Measurements from ENCODE around the gene TOR2A.
"Not testable (repeated sequence)": the region's sequence is repeated elsewhere in the genome, so short reads cannot be mapped to it uniquely, and the experiment has no call there.

Gene TOR2A

GRCh38 chr9:127768698-127769097 lies 33.6 kb upstream of the TOR2A start:
- DNase-seq (ENCODE audit: low read depth): no peak

- no peak for DNase-seq (ENCODE audit: low read depth)
Measured at GRCh38 chr9:127767909-127768331, 32.8 kb upstream of the TOR2A start.

- DNase-seq (ENCODE audit: low read depth): no peak
Measured at GRCh38 chr9:127767410-127767809, 32.3 kb upstream of the TOR2A start.

- no peak for DNase-seq (ENCODE audit: low read depth)
Measured at GRCh38 chr9:127765418-127765817, 30.3 kb upstream of the TOR2A start.

GRCh38 chr9:127763918-127764384 lies 28.9 kb upstream of the TOR2A start:
- no peak for DNase-seq (ENCODE audit: low read depth)

- no peak for DNase-seq (ENCODE audit: low read depth)
Measured at GRCh38 chr9:127762111-127762676, 27.1 kb upstream of the TOR2A start.

- DNase-seq (ENCODE audit: low read depth): no peak
Measured at GRCh38 chr9:127761491-127761956, 26.4 kb upstream of the TOR2A start.

GRCh38 chr9:127761061-127761460 lies 26.0 kb upstream of the TOR2A start:
- no peak for DNase-seq (ENCODE audit: low read depth)

- no peak for DNase-seq (ENCODE audit: low read depth)
Measured at GRCh38 chr9:127758843-127759242, 23.7 kb upstream of the TOR2A start.

GRCh38 chr9:127756776-127757175 lies 21.7 kb upstream of the TOR2A start:
- DNase-seq (ENCODE audit: low read depth): not testable (repeated sequence)

GRCh38 chr9:127756233-127756632 lies 21.1 kb upstream of the TOR2A start:
- no peak for DNase-seq (ENCODE audit: low read depth)

GRCh38 chr9:127755061-127756060 lies 20.3 kb upstream of the TOR2A start:
- DNase-seq (ENCODE audit: low read depth): no peak

GRCh38 chr9:127754099-127755060 lies 19.3 kb upstream of the TOR2A start:
- no peak for DNase-seq (ENCODE audit: low read depth)

- no peak for DNase-seq (ENCODE audit: low read depth)
Measured at GRCh38 chr9:127753622-127754021, 18.5 kb upstream of the TOR2A start.

- DNase-seq (ENCODE audit: low read depth): no peak
Measured at GRCh38 chr9:127753148-127753547, 18.1 kb upstream of the TOR2A start.

- no peak for DNase-seq (ENCODE audit: low read depth)
Measured at GRCh38 chr9:127751269-127752054, 16.4 kb upstream of the TOR2A start.

- DNase-seq (ENCODE audit: low read depth): no peak
Measured at GRCh38 chr9:127749090-127749787, 14.1 kb upstream of the TOR2A start.

- DNase-seq (ENCODE audit: low read depth): no peak
Measured at GRCh38 chr9:127746959-127747569, 12.0 kb upstream of the TOR2A start.

- no peak for DNase-seq (ENCODE audit: low read depth)
Measured at GRCh38 chr9:127744398-127745110, 9.5 kb upstream of the TOR2A start.

All from CMK (cell line).